GM18517 (cell line): ENCODE data around the gene AKAP12.
"Not testable (repeated sequence)": the region's sequence is repeated elsewhere in the genome, so short reads cannot be mapped to it uniquely, and the experiment has no call there.

Source experiments
- ATAC-seq: cut with Tn5 transposase; IDR thresholded peaks from one replicate; pipeline ENCODE4 v1.9.1; 2021; ENCODE audit warnings: mild to moderate bottlenecking, moderate library complexity; ENCODE audit not compliant: unreplicated experiment

Gene AKAP12

DNA sequence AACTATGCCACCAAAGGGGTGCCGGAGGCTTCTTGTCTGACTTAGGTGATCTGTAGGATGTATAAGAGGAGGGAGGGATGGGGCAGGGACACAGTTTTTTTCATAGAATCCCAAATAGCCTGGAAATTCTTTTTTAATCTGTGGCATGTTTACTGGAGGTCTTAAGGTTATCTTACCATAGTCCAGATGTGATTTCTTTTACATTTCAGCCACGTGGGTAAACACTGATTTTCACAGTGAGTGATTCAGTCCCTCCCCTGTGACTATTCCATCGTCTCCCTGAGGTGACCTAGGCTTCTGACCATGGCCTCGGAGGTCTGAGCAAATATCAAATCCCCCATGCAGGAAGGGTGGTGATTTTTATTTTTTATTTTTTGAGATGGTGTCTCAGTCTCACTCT lies 67.7 kb downstream of the AKAP12 start:
- ATAC-seq, result no peak

GRCh38 chr6:151309619-151310018 lies 69.9 kb downstream of the AKAP12 start:
- ATAC-seq, result no peak

DNA sequence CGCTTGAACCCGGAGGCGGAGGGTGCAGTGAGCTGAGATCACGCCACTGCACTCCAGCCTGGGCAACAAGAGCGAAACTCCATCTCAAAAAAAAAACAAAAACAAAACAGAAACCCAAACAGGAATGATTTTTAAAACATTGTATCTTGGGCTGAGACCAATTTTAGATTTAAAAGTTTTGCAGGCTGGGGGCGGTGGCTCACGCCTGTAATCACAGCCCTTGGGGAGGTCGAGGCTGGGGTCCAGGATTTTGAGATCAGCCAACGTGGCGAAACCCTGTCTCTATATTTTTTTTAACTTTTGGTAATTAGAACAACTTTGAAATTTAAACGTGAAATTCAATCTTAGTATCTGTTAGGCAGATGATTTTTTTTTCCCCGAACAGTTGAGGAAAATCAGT lies 70.5 kb downstream of the AKAP12 start:
- ATAC-seq, result no peak

- no peak for ATAC-seq
Measured at GRCh38 chr6:151310852-151311767, 71.3 kb downstream of the AKAP12 start.

- no peak for ATAC-seq
Measured at GRCh38 chr6:151313066-151313491, 73.3 kb downstream of the AKAP12 start.

DNA sequence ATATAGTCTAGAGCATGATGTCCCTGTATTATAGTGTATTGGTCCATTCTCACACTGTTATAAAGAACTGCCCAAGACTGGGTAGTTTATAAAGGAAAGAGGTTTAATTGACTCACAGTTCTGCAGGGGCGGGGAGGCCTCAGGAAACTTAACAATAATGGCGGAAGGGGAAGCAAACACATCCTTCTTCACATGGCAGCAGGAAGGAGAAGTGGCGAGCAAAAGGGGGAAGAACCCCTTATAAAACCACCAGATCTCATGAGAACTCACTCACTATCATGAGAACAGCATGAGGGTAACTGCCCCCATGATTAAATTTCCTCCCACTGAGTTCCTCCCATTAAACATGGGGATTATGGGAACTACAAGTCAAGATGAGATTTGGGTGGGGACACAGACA lies 75.9 kb downstream of the AKAP12 start:
- ATAC-seq, result not testable (repeated sequence)

- no peak for ATAC-seq
Measured at GRCh38 chr6:151317103-151317994, 77.6 kb downstream of the AKAP12 start.

- no peak for ATAC-seq
Measured at GRCh38 chr6:151317995-151318365, 78.2 kb downstream of the AKAP12 start.

DNA sequence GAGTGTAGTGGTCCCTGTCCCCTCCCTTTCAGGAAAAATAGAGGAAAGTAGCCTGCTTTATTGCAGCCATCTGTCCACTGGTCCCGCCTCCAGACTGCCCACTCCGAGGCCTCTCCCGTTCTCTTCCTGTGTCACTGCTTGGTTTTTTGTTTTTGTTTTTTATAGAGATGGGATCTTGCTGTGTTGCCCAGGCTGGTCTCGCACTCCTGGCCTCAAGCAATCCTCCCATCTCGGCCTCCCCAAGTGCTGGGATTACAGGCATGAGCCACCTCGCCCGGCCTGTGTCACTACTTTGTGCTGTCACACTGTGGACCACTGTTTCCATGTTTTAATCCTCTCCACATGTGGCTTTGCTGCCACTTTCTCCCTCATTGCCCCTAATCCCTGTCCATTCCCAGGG lies 80.4 kb downstream of the AKAP12 start:
- ATAC-seq, result no peak

DNA sequence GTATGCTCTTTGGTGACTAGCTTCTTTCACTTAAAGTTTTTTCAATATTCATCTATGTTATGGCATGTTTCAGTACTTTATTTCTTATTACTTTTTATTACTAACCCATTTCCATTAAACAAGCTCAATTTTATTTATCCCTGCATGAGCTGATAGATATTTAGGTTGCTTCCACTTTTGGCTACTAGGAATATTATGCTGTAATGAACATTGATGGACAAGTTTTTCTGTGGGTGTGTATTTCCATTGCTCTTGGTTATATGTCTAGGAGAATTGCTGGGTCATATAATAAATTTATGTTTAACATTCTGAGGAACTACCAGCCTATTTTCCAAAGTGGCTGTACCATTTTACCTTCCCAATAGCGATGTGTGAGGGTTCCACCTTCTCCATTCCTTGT lies 81.7 kb downstream of the AKAP12 start:
- no peak for ATAC-seq

GRCh38 chr6:151322570-151322969 lies 82.8 kb downstream of the AKAP12 start:
- no peak for ATAC-seq

GRCh38 chr6:151323791-151324487 lies 84.2 kb downstream of the AKAP12 start:
- no peak for ATAC-seq

- ATAC-seq, result no peak
Measured at GRCh38 chr6:151324488-151324825, 84.7 kb downstream of the AKAP12 start.

DNA sequence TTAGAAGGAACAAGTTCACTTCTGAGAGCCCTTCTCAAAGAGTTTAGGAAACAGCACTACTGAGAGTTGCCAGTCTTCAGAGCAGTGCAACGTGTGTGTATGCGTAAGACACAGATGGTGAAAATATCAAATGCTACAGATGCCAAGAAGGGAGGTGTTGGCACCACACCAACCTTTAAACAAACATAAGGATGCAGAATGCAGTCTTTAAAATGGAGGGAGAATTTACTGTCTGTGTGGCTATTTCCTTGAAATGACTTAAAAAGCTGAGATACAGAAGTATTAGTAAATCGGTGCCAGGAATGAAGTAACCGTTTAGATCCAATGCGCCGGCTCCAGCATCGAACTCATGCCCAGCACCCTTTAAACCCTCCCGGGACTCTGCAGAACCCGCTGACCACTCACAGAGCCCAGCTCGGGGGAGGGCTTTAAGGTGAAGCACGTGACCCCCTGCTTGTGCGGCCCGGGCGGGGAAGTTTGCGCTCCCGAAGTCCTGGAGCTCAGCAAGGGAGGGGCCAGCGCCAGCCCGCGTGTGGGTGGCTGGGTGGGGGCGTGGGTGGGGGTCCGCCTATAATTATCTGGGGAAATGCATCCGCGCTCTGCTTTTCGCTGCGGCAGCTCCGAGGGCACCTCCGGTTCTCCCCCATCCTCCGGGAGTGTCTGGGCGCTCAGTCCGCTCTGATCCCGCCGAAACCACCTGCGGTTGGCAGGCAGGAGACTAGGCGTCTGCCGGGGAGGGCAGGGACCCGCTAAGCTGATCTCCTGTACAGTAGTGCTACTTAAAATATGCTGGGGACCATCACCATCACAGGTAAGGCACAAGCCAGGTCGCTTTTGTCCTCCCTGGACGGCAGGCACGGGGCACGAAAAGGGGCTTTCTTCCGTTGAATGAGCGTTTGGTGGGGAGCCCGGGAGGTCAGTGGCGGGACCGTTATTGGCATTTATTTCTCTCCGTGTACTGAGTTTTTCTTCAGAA lies 85.6 kb downstream of the AKAP12 start:
- no peak for ATAC-seq

- ATAC-seq, result no peak
Measured at GRCh38 chr6:151326116-151326825, 86.5 kb downstream of the AKAP12 start.

GRCh38 chr6:151327101-151327500 lies 87.3 kb downstream of the AKAP12 start:
- ATAC-seq, result no peak

- no peak for ATAC-seq
Measured at GRCh38 chr6:151330130-151330696, 90.4 kb downstream of the AKAP12 start.

DNA sequence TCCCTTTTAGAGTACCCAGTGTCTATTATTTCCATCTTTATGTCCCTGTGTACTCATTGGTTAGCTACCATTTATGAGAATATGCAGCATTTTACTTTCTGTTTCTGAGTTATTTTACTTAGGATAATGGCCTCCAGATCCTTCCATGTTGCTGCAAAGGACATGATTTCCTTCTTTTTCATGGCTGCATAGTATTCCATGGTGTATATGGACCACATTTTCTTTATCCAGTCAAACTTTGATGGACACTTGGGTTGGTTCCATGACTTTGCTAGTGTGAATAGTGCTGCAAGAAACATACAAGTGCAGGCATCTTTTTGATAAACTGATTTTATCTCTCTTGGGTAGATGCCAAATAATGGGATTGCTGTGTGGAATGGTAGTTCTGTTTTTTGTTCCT lies 96.2 kb downstream of the AKAP12 start:
- no peak for ATAC-seq

DNA sequence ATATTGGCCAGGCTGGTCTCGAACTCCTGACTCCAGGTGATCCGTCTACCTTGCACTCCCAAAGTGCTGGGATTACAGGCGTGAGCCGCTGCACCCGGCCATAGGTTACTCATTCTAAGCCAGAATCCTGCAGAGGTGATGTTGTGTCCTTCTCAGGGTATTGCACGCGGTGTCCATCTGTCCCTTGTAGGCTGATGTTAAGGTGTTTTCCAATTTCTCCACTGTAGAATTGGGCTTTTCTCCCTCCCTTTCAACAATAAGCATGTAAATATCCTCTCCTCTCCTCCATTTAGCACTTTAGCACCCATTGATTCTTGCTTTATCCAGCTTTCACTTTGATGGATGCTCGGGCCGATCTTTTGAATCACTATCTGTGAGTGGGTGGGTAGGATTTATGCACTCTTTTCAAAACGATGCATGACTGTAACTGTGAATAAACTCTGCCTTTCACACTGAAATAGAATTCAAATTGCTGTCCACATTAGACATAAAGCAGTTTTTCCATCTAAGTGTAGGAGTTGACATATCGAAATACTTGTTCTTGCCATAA lies 99.0 kb downstream of the AKAP12 start:
- no peak for ATAC-seq
